ENCODE measurements around the gene GRK6.

GRK6 gene

DNA sequence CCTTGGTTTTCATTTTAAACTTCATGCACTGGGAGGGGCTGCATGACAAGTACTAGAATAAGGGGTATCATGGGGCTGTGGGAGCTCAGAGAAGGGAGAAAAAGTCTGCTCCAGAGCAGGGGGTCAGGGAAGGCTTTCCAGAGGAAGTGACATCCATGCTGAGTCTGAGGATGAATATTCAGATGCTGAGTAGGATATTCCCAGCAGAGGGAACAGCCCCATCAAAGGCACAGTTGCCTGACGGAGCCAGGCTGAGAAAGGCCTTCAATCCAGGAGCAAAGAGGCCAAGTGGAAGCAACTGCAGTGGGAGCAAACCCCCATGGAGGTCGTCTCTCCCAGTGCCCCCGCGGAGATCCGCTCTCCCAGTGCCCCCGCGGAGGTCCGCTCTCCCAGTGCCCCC lies 30.4 kb upstream of the GRK6 start:
- Histone ChIP-seq H3K79me1 (ENCODE audit: low read length) (no peaks in the 10 kb centered on the region), H3K18ac (ENCODE audit: low read length) (no peak overlapping the region), H2AK5ac (ENCODE audit: low read length) (no peak overlapping the region), H2BK5ac (ENCODE audit: low read length) (no peak overlapping the region), H4K5ac (ENCODE audit: low read length) (no peak overlapping the region), H4K8ac (ENCODE audit: low read depth, low read length) (no peak overlapping the region), H3K4me3 (ENCODE audit: low read length) (no peak overlapping the region), H3K4ac (ENCODE audit: low read depth, low read length) (no peak overlapping the region), H3K79me2 (ENCODE audit: control insufficient read depth, insufficient read depth, low read length) (no peaks in the 10 kb centered on the region), H3K27me3 (ENCODE audit: insufficient read depth, low read length, poor library complexity) (no peaks in the 10 kb centered on the region), H2BK120ac (ENCODE audit: low read depth, low read length) (no peak overlapping the region), H2BK15ac (replicated peaks; ENCODE audit: low read depth) (no peak overlapping the region), H3K56ac (ENCODE audit: low read length) (no peak overlapping the region), H3K4me1 (ENCODE audit: control insufficient read depth, low read depth, low read length) (no peaks in the 10 kb centered on the region), H3K27ac (ENCODE audit: low read depth, low read length) (no peak overlapping the region), H3K4me2 (ENCODE audit: low read length) (no peak overlapping the region), H3K9ac (ENCODE audit: low read length) (no peak overlapping the region), H3K36me3 (ENCODE audit: control insufficient read depth, insufficient read depth, low read length) (no peaks in the 10 kb centered on the region), H3K23ac (ENCODE audit: low read length) (no peak overlapping the region)
- no peak for DNase-seq
- WGBS (ENCODE audit: extremely low coverage, insufficient coverage, low lambda C conversion rate) = no CpG with 5 or more reads among the region's 8 CpGs

DNA sequence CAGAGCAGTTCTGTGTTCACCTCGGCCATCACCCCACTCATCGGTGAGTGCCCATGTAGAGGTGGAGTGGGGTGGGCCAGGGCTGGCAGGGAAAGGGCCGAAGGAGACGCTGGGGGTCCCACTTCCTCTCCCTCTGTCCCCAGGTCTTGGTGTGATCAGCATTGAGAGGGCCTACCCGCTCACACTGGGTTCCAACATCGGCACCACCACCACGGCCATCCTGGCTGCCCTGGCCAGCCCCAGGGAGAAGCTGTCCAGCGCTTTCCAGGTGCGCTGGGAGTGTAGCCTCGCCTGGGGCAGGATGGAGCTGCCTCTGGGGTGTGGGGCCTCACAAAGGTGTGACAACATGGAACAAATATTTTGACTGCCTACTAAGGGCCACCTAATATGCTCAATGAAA lies 29.7 kb upstream of the GRK6 start:
- H4K5ac ChIP-seq (ENCODE audit: low read length) = no peak overlapping the region
- H3K4me1 ChIP-seq (ENCODE audit: control insufficient read depth, low read depth, low read length) = no peaks in the 10 kb centered on the region
- no peak overlapping the region for H3K27ac ChIP-seq (ENCODE audit: low read depth, low read length)
- no peaks in the 10 kb centered on the region for H3K79me1 ChIP-seq (ENCODE audit: low read length)
- H2BK120ac ChIP-seq (ENCODE audit: low read depth, low read length) = no peak overlapping the region
- H3K79me2 ChIP-seq (ENCODE audit: control insufficient read depth, insufficient read depth, low read length) = no peaks in the 10 kb centered on the region
- H3K4me3 ChIP-seq (ENCODE audit: low read length) = no peak overlapping the region
- no peak overlapping the region for H3K23ac ChIP-seq (ENCODE audit: low read length)
- H4K8ac ChIP-seq (ENCODE audit: low read depth, low read length) = no peak overlapping the region
- H3K36me3 ChIP-seq (ENCODE audit: control insufficient read depth, insufficient read depth, low read length) = no peaks in the 10 kb centered on the region
- no peak for DNase-seq
- H3K9ac ChIP-seq (ENCODE audit: low read length) = no peak overlapping the region
- H3K4ac ChIP-seq (ENCODE audit: low read depth, low read length) = no peak overlapping the region
- H2AK5ac ChIP-seq (ENCODE audit: low read length) = no peak overlapping the region
- WGBS (ENCODE audit: extremely low coverage, insufficient coverage, low lambda C conversion rate) = no CpG with 5 or more reads among the region's 10 CpGs
- H2BK15ac ChIP-seq (replicated peaks; ENCODE audit: low read depth) = no peak overlapping the region
- H3K4me2 ChIP-seq (ENCODE audit: low read length) = no peak overlapping the region
- no peak overlapping the region for H3K18ac ChIP-seq (ENCODE audit: low read length)
- no peak overlapping the region for H2BK5ac ChIP-seq (ENCODE audit: low read length)
- H3K56ac ChIP-seq (ENCODE audit: low read length) = peak overlapping the region; percentile 15
- H3K27me3 ChIP-seq (ENCODE audit: insufficient read depth, low read length, poor library complexity) = peaks cover 2% of the 10 kb centered on the region

- Histone ChIP-seq H3K4me3 (ENCODE audit: low read length) (no peak overlapping the region), H3K79me1 (ENCODE audit: low read length) (no peaks in the 10 kb centered on the region), H3K23ac (ENCODE audit: low read length) (no peak overlapping the region), H3K79me2 (ENCODE audit: control insufficient read depth, insufficient read depth, low read length) (no peaks in the 10 kb centered on the region), H2BK120ac (ENCODE audit: low read depth, low read length) (no peak overlapping the region), H3K27me3 (ENCODE audit: insufficient read depth, low read length, poor library complexity) (peaks cover 2% of the 10 kb centered on the region), H2BK5ac (ENCODE audit: low read length) (no peak overlapping the region), H3K56ac (ENCODE audit: low read length) (no peak overlapping the region), H3K4me2 (ENCODE audit: low read length) (no peak overlapping the region), H3K4me1 (ENCODE audit: control insufficient read depth, low read depth, low read length) (no peaks in the 10 kb centered on the region), H3K36me3 (ENCODE audit: control insufficient read depth, insufficient read depth, low read length) (no peaks in the 10 kb centered on the region), H2BK15ac (replicated peaks; ENCODE audit: low read depth) (no peak overlapping the region), H3K4ac (ENCODE audit: low read depth, low read length) (no peak overlapping the region), H4K8ac (ENCODE audit: low read depth, low read length) (no peak overlapping the region), H3K9ac (ENCODE audit: low read length) (no peak overlapping the region), H3K27ac (ENCODE audit: low read depth, low read length) (no peak overlapping the region), H4K5ac (ENCODE audit: low read length) (no peak overlapping the region), H3K18ac (ENCODE audit: low read length) (no peak overlapping the region), H2AK5ac (ENCODE audit: low read length) (no peak overlapping the region)
- no CpG with 5 or more reads among the region's 16 CpGs for WGBS (ENCODE audit: extremely low coverage, insufficient coverage, low lambda C conversion rate)
- no peak for DNase-seq
Observed at GRCh38 chr5:177397875-177398390, 28.5 kb upstream of the GRK6 start.

DNA sequence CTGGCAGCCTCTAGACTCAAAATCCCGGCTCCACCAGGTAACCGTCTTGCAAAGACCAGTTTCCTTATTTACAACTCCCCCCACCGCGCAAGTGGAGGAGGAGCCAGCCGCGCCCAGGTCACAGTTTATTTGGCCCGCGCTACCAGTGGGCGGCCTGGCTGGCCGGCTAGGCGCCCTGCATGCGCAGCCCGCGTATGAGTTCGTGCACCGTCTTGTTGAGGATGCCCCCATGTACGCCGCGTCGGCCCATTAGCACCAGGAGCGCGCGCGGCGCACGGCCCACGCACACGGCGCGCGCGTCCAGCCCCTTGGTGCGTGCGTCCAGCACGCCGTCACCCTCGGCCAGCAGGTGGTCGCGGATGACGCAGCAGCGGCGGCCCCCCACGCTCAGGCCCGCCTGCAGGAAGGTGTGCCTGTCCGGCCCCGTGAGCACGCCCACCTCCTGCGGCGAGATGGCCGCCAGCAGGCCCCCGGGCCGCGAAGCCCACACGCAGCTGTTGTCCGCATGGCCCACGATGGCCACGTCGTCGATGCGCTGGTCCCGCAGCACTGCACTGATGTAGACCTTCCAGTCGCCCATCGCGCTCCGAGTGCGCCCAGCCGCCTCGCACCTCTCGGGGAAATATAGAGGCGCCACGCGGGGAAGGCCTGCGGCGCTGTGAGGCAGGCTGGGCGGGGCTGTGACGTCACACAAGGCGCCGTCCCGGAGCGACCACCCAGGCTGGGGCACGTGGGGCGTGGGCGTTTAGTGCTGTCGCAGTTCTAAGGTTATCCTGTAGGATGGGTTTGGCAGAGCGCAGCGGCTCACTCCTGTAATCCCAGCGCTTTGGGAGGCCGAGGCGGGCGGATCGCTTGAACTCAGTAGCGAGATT lies 26.2 kb upstream of the GRK6 start, which contains the start of gene PFN3:
Gene PFN3, minus strand, starts transcription at position 665 of the 872 bp plus-strand sequence. Its CDS starts 85 bp downstream, at position 580.
- Histone ChIP-seq H3K23ac (ENCODE audit: low read length) (no peak within 1 kb of the TSS), H3K4me3 (ENCODE audit: low read length) (no peak within 1 kb of the TSS), H3K4me2 (ENCODE audit: low read length) (no peak within 1 kb of the TSS), H4K8ac (ENCODE audit: low read depth, low read length) (no peak within 1 kb of the TSS), H3K79me2 (ENCODE audit: control insufficient read depth, insufficient read depth, low read length) (no peaks in the 10 kb centered on the region), H3K18ac (ENCODE audit: low read length) (no peak within 1 kb of the TSS), H2BK15ac (replicated peaks; ENCODE audit: low read depth) (no peak within 1 kb of the TSS), H3K9ac (ENCODE audit: low read length) (no peak within 1 kb of the TSS), H2AK5ac (ENCODE audit: low read length) (no peak within 1 kb of the TSS), H3K27me3 (ENCODE audit: insufficient read depth, low read length, poor library complexity) (peaks cover 2% of the 10 kb centered on the region), H2BK120ac (ENCODE audit: low read depth, low read length) (no peak within 1 kb of the TSS), H3K56ac (ENCODE audit: low read length) (peak within 1 kb of the TSS; percentile 7), H4K5ac (ENCODE audit: low read length) (no peak within 1 kb of the TSS), H3K36me3 (ENCODE audit: control insufficient read depth, insufficient read depth, low read length) (no peaks in the 10 kb centered on the region), H3K4ac (ENCODE audit: low read depth, low read length) (no peak within 1 kb of the TSS), H3K4me1 (ENCODE audit: control insufficient read depth, low read depth, low read length) (no peaks in the 10 kb centered on the region), H3K27ac (ENCODE audit: low read depth, low read length) (no peak within 1 kb of the TSS), H2BK5ac (ENCODE audit: low read length) (no peak within 1 kb of the TSS), H3K79me1 (ENCODE audit: low read length) (no peaks in the 10 kb centered on the region)
- WGBS (ENCODE audit: extremely low coverage, insufficient coverage, low lambda C conversion rate) = no CpG with 5 or more reads among the region's 92 CpGs
- no peak for DNase-seq

- peak; percentile 92 for DNase-seq
- peaks cover 4% of the 10 kb centered on the region for H3K27me3 ChIP-seq (ENCODE audit: insufficient read depth, low read length, poor library complexity)
- no CpG with 5 or more reads among the region's 49 CpGs for WGBS (ENCODE audit: extremely low coverage, insufficient coverage, low lambda C conversion rate)
- no peak overlapping the region for H4K8ac ChIP-seq (ENCODE audit: low read depth, low read length)
- H3K4me1 ChIP-seq (ENCODE audit: control insufficient read depth, low read depth, low read length) = no peaks in the 10 kb centered on the region
- H3K18ac ChIP-seq (ENCODE audit: low read length) = no peak overlapping the region
- H3K4me3 ChIP-seq (ENCODE audit: low read length) = no peak overlapping the region
- H3K56ac ChIP-seq (ENCODE audit: low read length) = peak overlapping the region; percentile 61
- no peaks in the 10 kb centered on the region for H3K79me1 ChIP-seq (ENCODE audit: low read length)
- no peak overlapping the region for H2BK5ac ChIP-seq (ENCODE audit: low read length)
- peak overlapping the region; percentile 8 for H3K9ac ChIP-seq (ENCODE audit: low read length)
- no peak overlapping the region for H3K4ac ChIP-seq (ENCODE audit: low read depth, low read length)
- H3K27ac ChIP-seq (ENCODE audit: low read depth, low read length) = no peak overlapping the region
- H3K79me2 ChIP-seq (ENCODE audit: control insufficient read depth, insufficient read depth, low read length) = no peaks in the 10 kb centered on the region
- H4K5ac ChIP-seq (ENCODE audit: low read length) = no peak overlapping the region
- no peak overlapping the region for H2AK5ac ChIP-seq (ENCODE audit: low read length)
- H3K4me2 ChIP-seq (ENCODE audit: low read length) = peak overlapping the region; percentile 34
- H3K23ac ChIP-seq (ENCODE audit: low read length) = no peak overlapping the region
- no peak overlapping the region for H2BK120ac ChIP-seq (ENCODE audit: low read depth, low read length)
- no peak overlapping the region for H2BK15ac ChIP-seq (replicated peaks; ENCODE audit: low read depth)
- H3K36me3 ChIP-seq (ENCODE audit: control insufficient read depth, insufficient read depth, low read length) = no peaks in the 10 kb centered on the region
Observed at GRCh38 chr5:177402271-177403043, 24.0 kb upstream of the GRK6 start.
